ENCODE results near the gene PRUNE2. TPM values are rescaled to one million over a fixed set of nuclear protein-coding genes. Genes with fewer than 3 reads are reported as not detected.

Gene PRUNE2
- total RNA-seq, 4 donors from 2014 or later, result 3.7 to 7.8 (median 4.9) TPM

GRCh38 chr9:76845254-76845653 lies 60.7 kb downstream of the PRUNE2 start:
- WGBS, 2 donors, result 82 to 88% methylated on average over 4 of the region's 4 CpGs
- H3K4me1 ChIP-seq, result no peaks in the 10 kb centered on the region
- H3K36me3 ChIP-seq, result no peaks in the 10 kb centered on the region
- no peak for TF ChIP-seq POLR2A (IDR thresholded peaks at IDR 0.05)
- TF ChIP-seq CTCF (IDR thresholded peaks at IDR 0.05), result no peak
- H3K27me3 ChIP-seq, result no peaks in the 10 kb centered on the region
- no peak overlapping the region for H3K27ac ChIP-seq
- no peaks in the 10 kb centered on the region for H3K9me3 ChIP-seq
- intact Hi-C loops (cut with DNase I), result no loop called here
- no peak for DNase-seq
- no peak overlapping the region for H3K4me3 ChIP-seq (replicated peaks in 1 of 3)

GRCh38 chr9:76835571-76836283 lies 70.2 kb downstream of the PRUNE2 start:
- Histone ChIP-seq H3K27ac (peak overlapping the region in 1 of 3 donors; percentile 27), H3K4me3 (replicated peaks in 1 of 3) (no peak overlapping the region), H3K27me3 (no peaks in the 10 kb centered on the region), H3K9me3 (no peaks in the 10 kb centered on the region), H3K4me1 (no peaks in the 10 kb centered on the region), H3K36me3 (no peaks in the 10 kb centered on the region)
- no peak for DNase-seq
- TF ChIP-seq POLR2A (IDR thresholded peaks at IDR 0.05) (no peak), CTCF (IDR thresholded peaks at IDR 0.05) (no peak)
- intact Hi-C loops (cut with DNase I), result no loop called here
- WGBS, 2 donors, result 60 to 64% methylated on average over 7 of the region's 7 CpGs

GRCh38 chr9:76828447-76828846 lies 77.5 kb downstream of the PRUNE2 start:
- no peaks in the 10 kb centered on the region for H3K4me1 ChIP-seq
- no peaks in the 10 kb centered on the region for H3K9me3 ChIP-seq
- no peak overlapping the region for H3K4me3 ChIP-seq (replicated peaks in 1 of 3)
- no peak overlapping the region for H3K27ac ChIP-seq
- no peak for DNase-seq
- no peaks in the 10 kb centered on the region for H3K36me3 ChIP-seq
- whole genome bisulfite sequencing, 2 donors, result 67 to 80% methylated on average over 3 of the region's 3 CpGs
- no peak for TF ChIP-seq CTCF (IDR thresholded peaks at IDR 0.05)
- TF ChIP-seq POLR2A (IDR thresholded peaks at IDR 0.05), result no peak
- H3K27me3 ChIP-seq, result no peaks in the 10 kb centered on the region
- intact Hi-C loops (cut with DNase I), result no loop called here

GRCh38 chr9:76827296-76828080 lies 78.4 kb downstream of the PRUNE2 start:
- no peaks in the 10 kb centered on the region for H3K4me1 ChIP-seq
- no peak for DNase-seq
- intact Hi-C loops (cut with DNase I), result no loop called here
- WGBS, 2 donors, result 70 to 76% methylated on average over 9 of the region's 9 CpGs
- TF ChIP-seq POLR2A (IDR thresholded peaks at IDR 0.05) (no peak), CTCF (IDR thresholded peaks at IDR 0.05) (no peak)
- H3K27ac ChIP-seq, result no peak overlapping the region
- H3K4me3 ChIP-seq (replicated peaks in 1 of 3), result no peak overlapping the region
- H3K9me3 ChIP-seq, result no peaks in the 10 kb centered on the region
- no peaks in the 10 kb centered on the region for H3K27me3 ChIP-seq
- no peaks in the 10 kb centered on the region for H3K36me3 ChIP-seq

- Histone ChIP-seq H3K9me3 (no peaks in the 10 kb centered on the region), H3K36me3 (no peaks in the 10 kb centered on the region), H3K27ac (no peak overlapping the region), H3K4me1 (peaks cover 0 to 6% of the 10 kb centered on the region in 2 donors), H3K4me3 (replicated peaks in 1 of 3) (no peak overlapping the region), H3K27me3 (no peaks in the 10 kb centered on the region)
- WGBS, 2 donors, result 82 to 87% methylated on average over 6 of the region's 6 CpGs
- intact Hi-C loops (cut with DNase I), result no loop called here
- TF ChIP-seq CTCF (IDR thresholded peaks at IDR 0.05) (no peak), POLR2A (IDR thresholded peaks at IDR 0.05) (no peak)
- DNase-seq, result no peak
These were observed 85.5 kb downstream of the PRUNE2 start for GRCh38 chr9:76820431-76820830.
